NCI-H82 treated with DMSO at 0.1 percent for 48 hours (cell line): ENCODE results near the gene CFAP99.

Experiments
- DNase-seq: peaks from one replicate; lab custom pipeline; 2025; ENCODE audit not compliant: unreplicated experiment; lab: John Stamatoyannopoulos, UW

The CFAP99 gene

GRCh38 chr4:2409381-2409783 lies 9.4 kb upstream of the CFAP99 start:
- DNase-seq: no peak

GRCh38 chr4:2411786-2412510 lies 6.8 kb upstream of the CFAP99 start:
- DNase-seq: no peak

GRCh38 chr4:2412534-2412884 lies 6.2 kb upstream of the CFAP99 start:
- no peak for DNase-seq

GRCh38 chr4:2412885-2413716 lies 5.7 kb upstream of the CFAP99 start:
- DNase-seq: no peak

GRCh38 chr4:2413821-2414610 lies 4.7 kb upstream of the CFAP99 start:
- DNase-seq: no peak

- DNase-seq: no peak
These were observed 3.5 kb upstream of the CFAP99 start for GRCh38 chr4:2415213-2415612.

- DNase-seq: no peak
These were observed 2.7 kb upstream of the CFAP99 start for GRCh38 chr4:2415881-2416563.

GRCh38 chr4:2416564-2417225 lies 2.1 kb upstream of the CFAP99 start:
- no peak for DNase-seq

GRCh38 chr4:2417226-2417764 lies 1.5 kb upstream of the CFAP99 start:
- DNase-seq: no peak

- no peak for DNase-seq
These were observed 748 bp upstream of the CFAP99 start, which contains the start of gene ZFYVE28 for GRCh38 chr4:2417765-2418649. Gene ZFYVE28, minus strand, starts transcription at chr4:2418645. Its CDS starts 322 bp downstream, at chr4:2418323.

GRCh38 chr4:2419814-2420213 lies 1.1 kb downstream of the CFAP99 start:
- DNase-seq: no peak

- DNase-seq: no peak
These were observed 3.2 kb downstream of the CFAP99 start for GRCh38 chr4:2421928-2422327.

GRCh38 chr4:2423066-2423465 lies 4.3 kb downstream of the CFAP99 start:
- no peak for DNase-seq

GRCh38 chr4:2423695-2424094 lies 4.9 kb downstream of the CFAP99 start:
- no peak for DNase-seq

- no peak for DNase-seq
These were observed 5.8 kb downstream of the CFAP99 start for GRCh38 chr4:2424581-2424980.

GRCh38 chr4:2425386-2426068 lies 6.8 kb downstream of the CFAP99 start:
- no peak for DNase-seq

GRCh38 chr4:2426069-2426397 lies 7.3 kb downstream of the CFAP99 start:
- no peak for DNase-seq

GRCh38 chr4:2426711-2427275 lies 8.0 kb downstream of the CFAP99 start:
- no peak for DNase-seq
